CD14-positive monocyte (primary cell): Measurements from ENCODE around the gene SSTR1. TPM values are rescaled to one million over a fixed set of nuclear protein-coding genes. Genes with fewer than 3 reads are reported as not detected.

Source experiments
- DNase-seq, 3 donors: peaks; one replicate each; pipeline ENCODE4 v3.0.0-alpha.2; 2011 to 2022
- H2AFZ ChIP-seq: 2 replicates; pipeline ENCODE4 v1.6.0; 2012; ENCODE audit warnings: mild to moderate bottlenecking, low read depth, low read length, inconsistent platforms; ENCODE audit not compliant: insufficient read depth, poor library complexity, severe bottlenecking
- H3K27ac ChIP-seq, 2 donors: 1 replicate in 1 of 2; 2 replicates in 1 of 2; pipeline ENCODE4 v1.5.1; 2012 to 2013; ENCODE audit warnings: low read length in 2 of 2, control low read depth in 1 of 2, inconsistent platforms in 1 of 2, low read depth in 1 of 2, mild to moderate bottlenecking in 1 of 2
- H3K27me3 ChIP-seq, 2 donors: one replicate each; pipeline versions ENCODE4 v1.6.0 to v1.6.1; 2011 to 2013; ENCODE audit warnings: low read length in 2 of 2; ENCODE audit not compliant: control insufficient read depth in 2 of 2, insufficient read depth in 2 of 2
- H3K36me3 ChIP-seq, 2 donors: replicated peaks in 1 of 2; 1 replicate in 1 of 2; 2 replicates in 1 of 2; pipeline versions ENCODE4 v1.5.1 to v1.6.1; 2012 to 2013; ENCODE audit warnings: low read length in 2 of 2, control low read depth in 1 of 2, inconsistent platforms in 1 of 2, mild to moderate bottlenecking in 1 of 2; ENCODE audit not compliant: insufficient read depth in 2 of 2, control insufficient read depth in 1 of 2
- H3K4me1 ChIP-seq, 2 donors: 1 replicate in 1 of 2; 2 replicates in 1 of 2; pipeline versions ENCODE4 v1.5.1 to v1.6.1; 2012 to 2013; ENCODE audit warnings: low read length in 2 of 2, control low read depth in 1 of 2, inconsistent platforms in 1 of 2, mild to moderate bottlenecking in 1 of 2, moderate library complexity in 1 of 2; ENCODE audit not compliant: insufficient read depth in 2 of 2, control insufficient read depth in 1 of 2
- H3K4me2 ChIP-seq: replicated peaks from 2 replicates; pipeline ENCODE3; 2012; ENCODE audit warnings: low read length, moderate library complexity, mild to moderate bottlenecking; ENCODE audit not compliant: poor library complexity, severe bottlenecking; ENCODE audit errors: extremely low read depth
- H3K4me3 ChIP-seq, 3 experiments: fragments of 200-600 bp in 1 of 3; sonication (generic) in 1 of 3; replicated peaks in 1 of 3; 1 replicate in 2 of 3; 2 replicates in 1 of 3; pipeline ENCODE4 v1.5.1; 2011 to 2013; ENCODE audit warnings: low read length in 3 of 3, mild to moderate bottlenecking in 3 of 3, control low read depth in 2 of 3, low read depth in 2 of 3, inconsistent platforms in 1 of 3, moderate library complexity in 1 of 3
- H3K79me2 ChIP-seq: 2 replicates; pipeline ENCODE4 v1.6.0; 2012; ENCODE audit warnings: mild to moderate bottlenecking, control low read depth, inconsistent platforms, low read length, moderate library complexity; ENCODE audit not compliant: insufficient read depth
- H3K9ac ChIP-seq: 2 replicates; pipeline ENCODE4 v1.6.0; 2017; ENCODE audit warnings: low read length, mild to moderate bottlenecking; ENCODE audit not compliant: insufficient read depth, poor library complexity, severe bottlenecking
- H3K9me3 ChIP-seq, 2 donors: replicated peaks in 1 of 2; 1 replicate in 1 of 2; 2 replicates in 1 of 2; pipeline versions ENCODE4 v1.5.1 to v1.6.1; 2012 to 2013; ENCODE audit warnings: low read length in 2 of 2, control low read depth in 1 of 2; ENCODE audit not compliant: control insufficient read depth in 1 of 2, insufficient read depth in 1 of 2
- H4K20me1 ChIP-seq: 2 replicates; pipeline ENCODE4 v1.6.0; 2012; ENCODE audit warnings: mild to moderate bottlenecking, low read length, control low read depth, moderate library complexity; ENCODE audit not compliant: insufficient read depth
- H3K27ac Mint-ChIP-seq, 7 donors: one replicate each; pipeline ENCODE4 v1.8.0; 2020; ENCODE audit warnings: mild to moderate bottlenecking in 7 of 7, mixed read lengths in 7 of 7, moderate library complexity in 6 of 7, inconsistent platforms in 2 of 7
- H3K27me3 Mint-ChIP-seq, 3 donors: one replicate each; pipeline ENCODE4 v1.8.0; 2021 to 2022; ENCODE audit warnings: low read depth in 3 of 3, mild to moderate bottlenecking in 3 of 3, mixed read lengths in 3 of 3, moderate library complexity in 3 of 3, inconsistent platforms in 1 of 3
- H3K36me3 Mint-ChIP-seq, 2 donors: one replicate each; pipeline ENCODE4 v1.8.0; 2020; ENCODE audit warnings: mixed read lengths in 2 of 2, inconsistent platforms in 1 of 2, mild to moderate bottlenecking in 1 of 2
- H3K4me1 Mint-ChIP-seq: one replicate; pipeline ENCODE4 v1.8.0; 2020; ENCODE audit warnings: mild to moderate bottlenecking, mixed read lengths
- H3K4me3 Mint-ChIP-seq, 2 donors: one replicate each; pipeline ENCODE4 v1.8.0; 2020; ENCODE audit warnings: mild to moderate bottlenecking in 2 of 2, mixed read lengths in 2 of 2, moderate library complexity in 1 of 2
- H3K9me3 Mint-ChIP-seq, 7 donors: one replicate each; pipeline ENCODE4 v1.8.0; 2020 to 2022; ENCODE audit warnings: mixed read lengths in 7 of 7, mild to moderate bottlenecking in 6 of 7, moderate library complexity in 6 of 7, inconsistent platforms in 2 of 7
- CTCF ChIP-seq: fragments of 200-600 bp; IDR thresholded peaks from one replicate; pipeline ENCODE4 v1.8.0; 2022; ENCODE audit warnings: antibody characterized with exemption, mild to moderate bottlenecking
- WGBS: methylation state at CpG from one replicate; pipeline ENCODE4 v1.1.5; 2013; ENCODE audit warnings: missing lambda C conversion rate; ENCODE audit not compliant: insufficient coverage; 5-methylcytosine and 5-hydroxymethylcytosine counted together
- intact Hi-C, 2 donors: fragments of 100-400 bp; cut with micrococcal nuclease; formaldehyde crosslinking; loops; one replicate each; pipeline versions ENCODE4 v1.15.0 to v1.15.1; 2023
- polyA plus RNA-seq, 3 donors: library from polyadenylated mRNA; depleted of rRNA in 1 of 3; unstranded in 2 of 3; stranded (reverse) in 1 of 3; fragments of 300-500 nt in 2 of 3; fragments of >200 nt in 1 of 3; fragmentation: Illumina TruSeq in 2 of 3; gene quantifications; 1 replicate in 2 of 3; 2 replicates in 1 of 3; pipeline ENCODE4 v1.2.3, GENCODE V29; 2012 to 2021

The SSTR1 gene
- polyA plus RNA-seq, 3 donors = not detected

- H3K4me3 Mint-ChIP-seq = no peak overlapping the region
- intact Hi-C loops = no loop called here
- no peaks in the 10 kb centered on the region for H4K20me1 ChIP-seq
- H3K4me3 ChIP-seq = no peak overlapping the region
- H3K9me3 ChIP-seq = peaks cover 2 to 7% of the 10 kb centered on the region in 2 donors
- no peaks in the 10 kb centered on the region for H3K4me1 Mint-ChIP-seq
- H3K27me3 ChIP-seq = no peaks in the 10 kb centered on the region
- H3K79me2 ChIP-seq = no peaks in the 10 kb centered on the region
- no peaks in the 10 kb centered on the region for H3K4me1 ChIP-seq
- H3K9me3 Mint-ChIP-seq = peaks cover 2 to 23% (median 9%) of the 10 kb centered on the region in 7 donors
- H3K4me2 ChIP-seq = no peak overlapping the region
- no peaks in the 10 kb centered on the region for H3K36me3 Mint-ChIP-seq
- TF ChIP-seq CTCF = no peak
- DNase-seq = no peak
- H3K27me3 Mint-ChIP-seq = peaks cover 0 to 2% (median 0%) of the 10 kb centered on the region in 3 donors
- no peak overlapping the region for H2AFZ ChIP-seq
- no peak overlapping the region for H3K27ac Mint-ChIP-seq
- no peak overlapping the region for H3K27ac ChIP-seq
- H3K36me3 ChIP-seq = no peaks in the 10 kb centered on the region
- 100% methylated on average over 1 of the region's 2 CpGs for WGBS
- H3K9ac ChIP-seq = no peak overlapping the region
Measured at GRCh38 chr14:38174711-38175110, 33.0 kb upstream of the SSTR1 start.

DNA sequence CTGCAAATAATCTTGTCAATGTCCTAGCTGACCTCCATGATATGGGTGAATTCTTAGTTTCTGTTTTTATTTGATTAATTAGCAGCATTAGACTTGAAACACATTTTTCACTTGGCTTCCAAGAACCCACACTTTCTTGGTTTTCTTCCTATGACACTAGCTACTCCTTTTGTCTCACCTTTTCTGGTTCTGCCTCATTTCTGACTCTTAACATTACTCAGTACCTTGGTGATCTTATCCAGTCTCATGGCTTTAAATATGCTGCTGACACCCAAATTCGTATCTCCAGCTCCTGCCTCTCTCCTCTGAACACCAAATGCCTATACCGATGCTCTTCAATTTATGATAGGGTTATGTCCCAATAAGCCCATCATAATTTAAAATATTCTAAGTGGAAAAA, 32.0 kb upstream of the SSTR1 start:
- H3K4me3 Mint-ChIP-seq = no peak overlapping the region
- Histone ChIP-seq H3K36me3 (no peaks in the 10 kb centered on the region), H3K9ac (no peak overlapping the region), H3K4me2 (no peak overlapping the region), H4K20me1 (no peaks in the 10 kb centered on the region), H3K79me2 (no peaks in the 10 kb centered on the region), H3K27ac (no peak overlapping the region), H3K4me1 (no peaks in the 10 kb centered on the region), H2AFZ (no peak overlapping the region), H3K4me3 (no peak overlapping the region), H3K9me3 (peaks cover 2 to 7% of the 10 kb centered on the region in 2 donors), H3K27me3 (no peaks in the 10 kb centered on the region)
- H3K9me3 Mint-ChIP-seq = peaks cover 2 to 29% (median 12%) of the 10 kb centered on the region in 7 donors
- intact Hi-C loops = no loop called here
- H3K36me3 Mint-ChIP-seq = no peaks in the 10 kb centered on the region
- H3K4me1 Mint-ChIP-seq = no peaks in the 10 kb centered on the region
- no peak for DNase-seq
- H3K27ac Mint-ChIP-seq = no peak overlapping the region
- WGBS = no CpG with 5 or more reads among the region's 2 CpGs
- TF ChIP-seq CTCF = no peak
- H3K27me3 Mint-ChIP-seq = peaks cover 0 to 2% (median 0%) of the 10 kb centered on the region in 3 donors
